ENCODE measurements around the gene KLHL36.

DNA sequence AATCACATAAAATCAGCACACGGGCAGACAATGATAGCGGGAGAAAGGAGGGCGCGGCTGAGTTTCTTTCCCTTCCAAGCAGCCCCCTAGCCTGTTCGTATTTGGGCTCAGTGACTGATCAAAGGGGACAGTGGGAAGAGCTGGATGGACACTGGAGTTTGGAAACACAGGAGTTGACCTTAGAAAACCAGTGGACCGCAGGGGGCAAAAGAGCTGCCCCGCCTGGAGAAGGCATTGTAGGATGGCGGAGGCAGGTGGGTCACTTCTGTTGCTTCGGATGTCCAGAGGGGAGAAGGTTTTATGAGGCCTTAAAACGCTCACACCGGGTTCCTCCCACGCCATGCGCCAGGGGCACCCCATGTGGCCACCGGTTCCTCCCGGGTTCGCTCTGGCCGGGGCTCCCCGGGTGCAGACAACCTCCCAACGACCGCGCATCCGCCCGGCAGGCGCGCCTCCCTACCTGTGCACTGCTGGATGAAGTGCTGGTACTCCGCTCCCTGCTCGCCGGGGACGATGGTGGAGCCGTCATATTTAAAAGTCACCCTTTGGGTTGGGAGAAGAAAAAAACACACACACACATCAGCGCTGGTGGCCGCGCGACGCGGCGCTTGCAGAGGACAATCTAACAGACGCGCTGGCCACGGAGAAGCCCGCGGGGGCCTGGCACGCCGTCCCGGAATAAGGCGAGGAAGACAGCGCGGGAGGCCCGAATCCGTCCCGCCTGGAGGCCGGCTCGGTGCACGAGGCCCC lies 31.1 kb upstream of the KLHL36 start:
- TF ChIP-seq TCF4 (CRISPR knock-in tag; IDR thresholded peaks at IDR 0.05; ENCODE audit: borderline replicate concordance) (no peak), ZFP30 (CRISPR knock-in tag; IDR thresholded peaks at IDR 0.05) (no peak), ARNTL (CRISPR knock-in tag; IDR thresholded peaks at IDR 0.05; ENCODE audit: borderline replicate concordance, low read depth) (no peak), SNAI2 (CRISPR knock-in tag; IDR thresholded peaks at IDR 0.05) (no peak), ZFP3 (CRISPR knock-in tag; IDR thresholded peaks at IDR 0.05) (no peak), ESRRG (CRISPR knock-in tag; IDR thresholded peaks at IDR 0.05) (no peak), ISL1 (CRISPR knock-in tag; IDR thresholded peaks at IDR 0.05) (no peak), PPARA (CRISPR knock-in tag; IDR thresholded peaks at IDR 0.05; ENCODE audit: borderline replicate concordance) (no peak), RARB (CRISPR knock-in tag; IDR thresholded peaks at IDR 0.05) (no peak), ZNF8 (CRISPR knock-in tag; IDR thresholded peaks at IDR 0.05) (no peak), ZC3H10 (CRISPR knock-in tag; IDR thresholded peaks at IDR 0.05) (no peak)
- TF ChIP-seq, protein P1, sequence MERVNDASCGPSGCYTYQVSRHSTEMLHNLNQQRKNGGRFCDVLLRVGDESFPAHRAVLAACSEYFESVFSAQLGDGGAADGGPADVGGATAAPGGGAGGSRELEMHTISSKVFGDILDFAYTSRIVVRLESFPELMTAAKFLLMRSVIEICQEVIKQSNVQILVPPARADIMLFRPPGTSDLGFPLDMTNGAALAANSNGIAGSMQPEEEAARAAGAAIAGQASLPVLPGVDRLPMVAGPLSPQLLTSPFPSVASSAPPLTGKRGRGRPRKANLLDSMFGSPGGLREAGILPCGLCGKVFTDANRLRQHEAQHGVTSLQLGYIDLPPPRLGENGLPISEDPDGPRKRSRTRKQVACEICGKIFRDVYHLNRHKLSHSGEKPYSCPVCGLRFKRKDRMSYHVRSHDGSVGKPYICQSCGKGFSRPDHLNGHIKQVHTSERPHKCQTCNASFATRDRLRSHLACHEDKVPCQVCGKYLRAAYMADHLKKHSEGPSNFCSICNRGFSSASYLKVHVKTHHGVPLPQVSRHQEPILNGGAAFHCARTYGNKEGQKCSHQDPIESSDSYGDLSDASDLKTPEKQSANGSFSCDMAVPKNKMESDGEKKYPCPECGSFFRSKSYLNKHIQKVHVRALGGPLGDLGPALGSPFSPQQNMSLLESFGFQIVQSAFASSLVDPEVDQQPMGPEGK (CRISPR knock-in tag; IDR thresholded peaks at IDR 0.05; ENCODE audit: borderline replicate concordance), result no peak
- TF ChIP-seq, protein P2, sequence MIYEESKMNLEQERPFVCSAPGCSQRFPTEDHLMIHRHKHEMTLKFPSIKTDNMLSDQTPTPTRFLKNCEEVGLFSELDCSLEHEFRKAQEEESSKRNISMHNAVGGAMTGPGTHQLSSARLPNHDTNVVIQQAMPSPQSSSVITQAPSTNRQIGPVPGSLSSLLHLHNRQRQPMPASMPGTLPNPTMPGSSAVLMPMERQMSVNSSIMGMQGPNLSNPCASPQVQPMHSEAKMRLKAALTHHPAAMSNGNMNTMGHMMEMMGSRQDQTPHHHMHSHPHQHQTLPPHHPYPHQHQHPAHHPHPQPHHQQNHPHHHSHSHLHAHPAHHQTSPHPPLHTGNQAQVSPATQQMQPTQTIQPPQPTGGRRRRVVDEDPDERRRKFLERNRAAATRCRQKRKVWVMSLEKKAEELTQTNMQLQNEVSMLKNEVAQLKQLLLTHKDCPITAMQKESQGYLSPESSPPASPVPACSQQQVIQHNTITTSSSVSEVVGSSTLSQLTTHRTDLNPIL (CRISPR knock-in tag; IDR thresholded peaks at IDR 0.05; ENCODE audit: low read depth), result no peak
- TF ChIP-seq, protein P3, sequence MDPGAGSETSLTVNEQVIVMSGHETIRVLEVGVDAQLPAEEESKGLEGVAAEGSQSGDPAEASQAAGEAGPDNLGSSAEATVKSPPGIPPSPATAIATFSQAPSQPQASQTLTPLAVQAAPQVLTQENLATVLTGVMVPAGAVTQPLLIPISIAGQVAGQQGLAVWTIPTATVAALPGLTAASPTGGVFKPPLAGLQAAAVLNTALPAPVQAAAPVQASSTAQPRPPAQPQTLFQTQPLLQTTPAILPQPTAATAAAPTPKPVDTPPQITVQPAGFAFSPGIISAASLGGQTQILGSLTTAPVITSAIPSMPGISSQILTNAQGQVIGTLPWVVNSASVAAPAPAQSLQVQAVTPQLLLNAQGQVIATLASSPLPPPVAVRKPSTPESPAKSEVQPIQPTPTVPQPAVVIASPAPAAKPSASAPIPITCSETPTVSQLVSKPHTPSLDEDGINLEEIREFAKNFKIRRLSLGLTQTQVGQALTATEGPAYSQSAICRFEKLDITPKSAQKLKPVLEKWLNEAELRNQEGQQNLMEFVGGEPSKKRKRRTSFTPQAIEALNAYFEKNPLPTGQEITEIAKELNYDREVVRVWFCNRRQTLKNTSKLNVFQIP (CRISPR knock-in tag; IDR thresholded peaks at IDR 0.05; ENCODE audit: borderline replicate concordance, low read depth), result no peak

Measured in SK-N-SH treated with all-trans-retinoic acid at 6 μM for 48 hours (cell line).